Pancreas (tissue), 10 donors: ENCODE data around the gene FARS2. TPM values are rescaled to one million over a fixed set of nuclear protein-coding genes. Genes with fewer than 3 reads are reported as not detected.

ENCODE experiments used
- ATAC-seq, 4 donors: fragments of 200-7000 bp; cut with Tn5 transposase; one replicate each; pipeline versions ENCODE4 v1.8.0 to v1.9.1; 2020; ENCODE audit warnings: mild to moderate bottlenecking in 4 of 4, moderate library complexity in 4 of 4
- DNase-seq, 6 donors: peaks; one replicate each; pipeline ENCODE4 v3.0.0-alpha.2; 2020
- FAIRE-seq: peaks from 2 replicates; lab custom pipeline; 2012; peaks lifted over from hg19 to GRCh38; lab: Jason Lieb, UNC
- H3K27ac ChIP-seq, 4 donors: fragments of 200-600 bp; sonication (generic); 1 replicate in 3 of 4; 2 replicates in 1 of 4; pipeline versions ENCODE4 v1.5.0 to v1.8.0; 2020
- H3K27me3 ChIP-seq, 4 donors: fragments of 200-600 bp; one replicate each; pipeline ENCODE4 v1.8.0; 2021
- H3K36me3 ChIP-seq, 3 donors: fragments of 200-600 bp; sonication (generic) in 1 of 3; one replicate each; pipeline versions ENCODE4 v1.5.0 to v1.8.0; 2020 to 2021
- H3K4me1 ChIP-seq, 3 donors: fragments of 200-600 bp; one replicate each; pipeline ENCODE4 v1.8.0; 2021
- H3K4me3 ChIP-seq, 4 donors: fragments of 200-600 bp; sonication (generic) in 2 of 4; one replicate each; pipeline versions ENCODE4 v1.5.0 to v1.8.0; 2020 to 2021
- H3K9me3 ChIP-seq, 4 donors: fragments of 200-600 bp; one replicate each; pipeline ENCODE4 v1.8.0; 2021
- CTCF ChIP-seq, 4 donors: fragments of 200-600 bp; sonication (generic) in 3 of 4; IDR thresholded peaks; one replicate each; pipeline versions ENCODE4 v1.5.0 to v1.8.0; 2021; ENCODE audit warnings: antibody characterized with exemption in 4 of 4
- WGBS, 2 donors: extraction: QIAGEN DNeasy Blood & Tissue Kit; methylation state at CpG; one replicate each; pipeline ENCODE4 v1.1.7; 2013; 5-methylcytosine and 5-hydroxymethylcytosine counted together
- intact Hi-C, 3 donors: fragments of 100-400 bp; cut with DNase I; formaldehyde crosslinking; loops; one replicate each; pipeline versions ENCODE4 v1.11.1 to v1.14.2; 2022
- polyA plus RNA-seq, 2 donors: library from polyadenylated mRNA; stranded (reverse); fragments of 200-250 nt; gene quantifications; one replicate each; pipeline ENCODE4 v1.2.3, GENCODE V29; 2013
- total RNA-seq, 6 donors: library from RNA; stranded (reverse); fragmentation: NEBNext Ultra II Directional in 4 of 6; extraction: Animal tissue kit (Norgen Biotek cat#: 25700) in 4 of 6; gene quantifications; one replicate each; pipeline versions ENCODE4 v1.2.1 to v1.2.4, GENCODE V29; 2021 to 2023
- donor health status: healthy with polysubstance abuse.
- donor health status: DM: no; HTN: no; CAD: no; lungs with moderate emphysema.
- donor health status: DM: no; HTN: no; CAD: no.
- donor health status: control.
- donor health status: control.
- donor health status: Bipolar disorder and iron deficiency.
- donor health status: DM: yes; HTN: yes; CAD: no.
- donor health status: DM: no; HTN: no; CAD: no.
- donor health status: DM: no; HTN: no; CAD: no.
- donor health status: DM: yes; HTN: yes; CAD: no.

FARS2 gene
- total and polyA plus RNA-seq, 8 donors, result 4.1 to 10.3 (median 7.5) TPM

GRCh38 chr6:5747379-5747778, 486.1 kb downstream of the FARS2 start:
- Histone ChIP-seq H3K36me3 (no peaks in the 10 kb centered on the region), H3K4me3 (no peak overlapping the region), H3K27ac (no peak overlapping the region), H3K9me3 (no peaks in the 10 kb centered on the region), H3K27me3 (no peaks in the 10 kb centered on the region), H3K4me1 (no peaks in the 10 kb centered on the region)
- intact Hi-C loops, result no loop called here
- WGBS, 2 donors, result 62 to 64% methylated on average over 2 of the region's 2 CpGs
- no peak for DNase-seq
- TF ChIP-seq CTCF (IDR thresholded peaks at IDR 0.05), result no peak
- no peak for ATAC-seq
- FAIRE-seq, result no peak

GRCh38 chr6:5749016-5749650, 487.8 kb downstream of the FARS2 start:
- Histone ChIP-seq H3K27me3 (no peaks in the 10 kb centered on the region), H3K27ac (no peak overlapping the region), H3K4me1 (no peaks in the 10 kb centered on the region), H3K36me3 (no peaks in the 10 kb centered on the region), H3K9me3 (no peaks in the 10 kb centered on the region), H3K4me3 (no peak overlapping the region)
- FAIRE-seq (no peak), DNase-seq (no peak), ATAC-seq (no peak)
- no peak for TF ChIP-seq CTCF (IDR thresholded peaks at IDR 0.05)
- 92 to 100% methylated on average over 6 of the region's 6 CpGs for WGBS, 2 donors
- intact Hi-C loops, result no loop called here

GRCh38 chr6:5749651-5750215, 488.4 kb downstream of the FARS2 start:
- ATAC-seq, result no peak
- 96 to 97% methylated on average over 9 of the region's 9 CpGs for WGBS, 2 donors
- Histone ChIP-seq H3K4me1 (no peaks in the 10 kb centered on the region), H3K4me3 (no peak overlapping the region), H3K27me3 (no peaks in the 10 kb centered on the region), H3K36me3 (no peaks in the 10 kb centered on the region), H3K27ac (no peak overlapping the region), H3K9me3 (no peaks in the 10 kb centered on the region)
- no peak for DNase-seq
- no peak for TF ChIP-seq CTCF (IDR thresholded peaks at IDR 0.05)
- FAIRE-seq, result no peak
- intact Hi-C loops, result no loop called here

GRCh38 chr6:5751525-5752390, 490.4 kb downstream of the FARS2 start:
- no peak for DNase-seq
- no peak for ATAC-seq
- H3K27me3 ChIP-seq, result no peaks in the 10 kb centered on the region
- H3K27ac ChIP-seq, result no peak overlapping the region
- no peak overlapping the region for H3K4me3 ChIP-seq
- no peaks in the 10 kb centered on the region for H3K4me1 ChIP-seq
- WGBS, 2 donors, result 85 to 92% methylated on average over 9 of the region's 9 CpGs
- intact Hi-C loops, result no loop called here
- H3K36me3 ChIP-seq, result no peaks in the 10 kb centered on the region
- no peak for FAIRE-seq
- no peak for TF ChIP-seq CTCF (IDR thresholded peaks at IDR 0.05)
- no peaks in the 10 kb centered on the region for H3K9me3 ChIP-seq

GRCh38 chr6:5752391-5752680, 491.0 kb downstream of the FARS2 start:
- TF ChIP-seq CTCF (IDR thresholded peaks at IDR 0.05), result no peak
- ATAC-seq, result no peak
- Histone ChIP-seq H3K9me3 (no peaks in the 10 kb centered on the region), H3K27me3 (no peaks in the 10 kb centered on the region), H3K4me3 (no peak overlapping the region), H3K4me1 (no peaks in the 10 kb centered on the region), H3K27ac (no peak overlapping the region), H3K36me3 (no peaks in the 10 kb centered on the region)
- no peak for DNase-seq
- WGBS, 2 donors, result 74 to 78% methylated on average over 5 of the region's 5 CpGs
- intact Hi-C loops, result no loop called here
- FAIRE-seq, result no peak
